ENCODE data around the gene WSCD2.

WSCD2 gene

DNA sequence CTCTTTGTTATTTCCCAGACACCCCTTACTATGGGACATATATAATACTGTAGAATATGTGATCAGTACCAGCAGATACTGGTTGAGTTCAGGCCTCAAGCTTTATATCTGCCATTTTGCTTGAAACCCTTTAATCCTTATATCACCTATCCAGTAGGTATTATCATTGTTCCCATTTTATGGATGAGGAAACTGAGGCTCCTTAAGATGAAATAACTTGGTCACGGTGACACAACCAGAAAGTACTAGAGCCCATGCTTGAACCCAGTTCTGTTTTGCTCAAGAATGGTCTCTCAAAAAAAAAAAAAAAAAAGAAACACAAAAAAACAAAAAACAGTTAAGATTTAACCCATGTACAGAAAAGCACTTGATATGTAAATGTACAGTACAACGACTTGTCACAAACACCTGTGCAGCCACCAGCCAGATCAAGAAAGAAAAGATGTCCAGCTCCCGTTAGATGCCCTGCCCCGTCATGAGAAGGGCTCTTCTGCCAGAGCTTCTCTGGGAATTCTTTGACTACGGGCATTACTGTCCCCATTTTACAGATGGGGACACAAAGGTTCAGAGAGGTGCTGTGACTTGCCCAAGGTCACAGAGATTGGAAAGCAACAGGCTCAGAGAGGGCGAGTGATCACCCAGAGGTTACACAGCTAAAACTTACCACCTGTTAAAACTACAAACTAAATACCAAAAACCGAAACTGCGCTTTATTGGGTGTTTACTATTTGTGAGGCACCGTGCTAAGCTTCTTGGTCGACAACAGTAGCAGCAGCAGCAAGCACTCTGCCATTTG is 669 bp upstream of the WSCD2 start:
- ChIA-PET POLR2A (no interaction called here), CTCF (interaction anchor here (0.7 to 1.5 kb wide), 3 partner anchors 53 to 89 kb away, joined by 3 to 4 read pairs (median 3); no protein-coding TSS in a partner anchor)
- no peak for TF ChIP-seq ELF4 (IDR thresholded peaks at IDR 0.05)
- no peak for TF ChIP-seq ZNF384 (IDR thresholded peaks at IDR 0.05)
- no peak for TF ChIP-seq SUZ12 (IDR thresholded peaks at IDR 0.05)
- TF ChIP-seq FOXA1 (IDR thresholded peaks at IDR 0.05), result no peak
- TF ChIP-seq, protein P1, sequence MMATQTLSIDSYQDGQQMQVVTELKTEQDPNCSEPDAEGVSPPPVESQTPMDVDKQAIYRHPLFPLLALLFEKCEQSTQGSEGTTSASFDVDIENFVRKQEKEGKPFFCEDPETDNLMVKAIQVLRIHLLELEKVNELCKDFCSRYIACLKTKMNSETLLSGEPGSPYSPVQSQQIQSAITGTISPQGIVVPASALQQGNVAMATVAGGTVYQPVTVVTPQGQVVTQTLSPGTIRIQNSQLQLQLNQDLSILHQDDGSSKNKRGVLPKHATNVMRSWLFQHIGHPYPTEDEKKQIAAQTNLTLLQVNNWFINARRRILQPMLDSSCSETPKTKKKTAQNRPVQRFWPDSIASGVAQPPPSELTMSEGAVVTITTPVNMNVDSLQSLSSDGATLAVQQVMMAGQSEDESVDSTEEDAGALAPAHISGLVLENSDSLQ (IDR thresholded peaks at IDR 0.05), result no peak
- no peak for TF ChIP-seq FOXK2 (IDR thresholded peaks at IDR 0.05)
- no peak for TF ChIP-seq BHLHE40 (IDR thresholded peaks at IDR 0.05; ENCODE audit: borderline replicate concordance)
- no peak for TF ChIP-seq LEF1 (IDR thresholded peaks at IDR 0.05; ENCODE audit: borderline replicate concordance)
- TF ChIP-seq L3MBTL2 (conservative IDR thresholded peaks at IDR 0.05), result no peak
- no peak for TF ChIP-seq NFRKB (IDR thresholded peaks at IDR 0.05)
- TF ChIP-seq TARDBP (IDR thresholded peaks at IDR 0.05), result no peak
- DNase-seq (ENCODE audit: extremely low spot score), result no peak

DNA sequence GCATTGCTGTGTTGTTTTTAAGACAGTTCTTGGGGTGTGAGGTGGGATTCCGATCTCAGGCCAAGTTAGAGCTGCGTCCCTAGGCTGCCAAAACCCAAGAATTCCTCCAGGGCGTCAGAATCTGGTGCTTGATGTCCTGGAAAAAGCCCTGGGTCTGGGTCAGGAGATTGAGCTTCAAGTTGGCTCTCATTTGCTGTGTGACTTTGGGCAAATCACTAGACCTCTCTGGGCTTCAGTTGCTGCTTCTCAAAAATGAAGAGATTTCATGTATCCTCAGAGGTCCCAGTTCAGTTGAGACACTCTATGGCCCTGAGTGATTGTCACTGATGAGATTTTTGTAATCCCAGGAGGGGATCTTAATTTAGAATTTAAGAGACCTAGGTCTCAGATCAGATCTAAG is 1.9 kb downstream of the WSCD2 start:
- CTCF ChIA-PET, result no interaction called here
- no peak for TF ChIP-seq HDGF (IDR thresholded peaks at IDR 0.05; ENCODE audit: borderline replicate concordance)
- no peak for TF ChIP-seq FOXM1 (IDR thresholded peaks at IDR 0.05; ENCODE audit: borderline replicate concordance)
- TF ChIP-seq ARNT (IDR thresholded peaks at IDR 0.05), result no peak
- TF ChIP-seq CTBP1 (IDR thresholded peaks at IDR 0.05; ENCODE audit: borderline replicate concordance), result no peak
- no peak for TF ChIP-seq LEF1 (IDR thresholded peaks at IDR 0.05; ENCODE audit: borderline replicate concordance)
- TF ChIP-seq, protein P1 (IDR thresholded peaks at IDR 0.05), result no peak
- TF ChIP-seq SP1 (IDR thresholded peaks at IDR 0.05), result no peak
- TF ChIP-seq BHLHE40 (IDR thresholded peaks at IDR 0.05; ENCODE audit: borderline replicate concordance), result no peak
- TF ChIP-seq ZNF384 (IDR thresholded peaks at IDR 0.05), result no peak
- POLR2A ChIA-PET, result no interaction called here
- DNase-seq (ENCODE audit: extremely low spot score), result no peak

DNA sequence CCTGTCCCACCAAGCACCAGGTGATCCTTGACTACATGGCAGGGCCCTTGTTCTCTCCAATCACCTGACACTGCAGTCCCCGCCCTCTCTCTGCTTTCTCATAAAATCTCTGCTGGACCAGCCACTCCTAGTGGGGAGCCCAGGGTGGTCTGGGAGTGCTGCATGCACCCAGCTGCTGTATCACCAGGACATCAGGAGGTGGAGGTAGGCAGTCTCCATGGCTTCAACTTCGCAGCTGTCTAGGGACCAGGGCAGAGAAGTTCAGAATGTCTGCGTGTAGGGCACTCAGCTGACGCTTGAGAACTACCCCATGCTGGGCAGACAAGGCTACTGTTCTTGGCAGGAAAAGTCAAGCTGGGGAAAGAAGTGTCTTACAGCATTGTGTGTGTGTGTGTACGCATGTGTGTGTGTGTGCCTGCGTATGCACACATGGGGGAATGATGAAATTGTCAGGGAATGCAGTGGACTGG is 2.6 kb downstream of the WSCD2 start:
- TF ChIP-seq ARNT (IDR thresholded peaks at IDR 0.05), result no peak
- TF ChIP-seq CTBP1 (IDR thresholded peaks at IDR 0.05; ENCODE audit: borderline replicate concordance), result no peak
- TF ChIP-seq SP1 (IDR thresholded peaks at IDR 0.05), result no peak
- TF ChIP-seq TARDBP (IDR thresholded peaks at IDR 0.05), result no peak
- no peak for TF ChIP-seq ZNF384 (IDR thresholded peaks at IDR 0.05)
- TF ChIP-seq ELF4 (IDR thresholded peaks at IDR 0.05), result no peak
- TF ChIP-seq, protein P1 (IDR thresholded peaks at IDR 0.05), result no peak
- DNase-seq (ENCODE audit: extremely low spot score), result no peak
- ChIA-PET POLR2A (no interaction called here), CTCF (interaction anchor here (0.7 kb wide), 1 partner anchor 201 kb away, joined by 3 read pairs; no protein-coding TSS in a partner anchor)

DNA sequence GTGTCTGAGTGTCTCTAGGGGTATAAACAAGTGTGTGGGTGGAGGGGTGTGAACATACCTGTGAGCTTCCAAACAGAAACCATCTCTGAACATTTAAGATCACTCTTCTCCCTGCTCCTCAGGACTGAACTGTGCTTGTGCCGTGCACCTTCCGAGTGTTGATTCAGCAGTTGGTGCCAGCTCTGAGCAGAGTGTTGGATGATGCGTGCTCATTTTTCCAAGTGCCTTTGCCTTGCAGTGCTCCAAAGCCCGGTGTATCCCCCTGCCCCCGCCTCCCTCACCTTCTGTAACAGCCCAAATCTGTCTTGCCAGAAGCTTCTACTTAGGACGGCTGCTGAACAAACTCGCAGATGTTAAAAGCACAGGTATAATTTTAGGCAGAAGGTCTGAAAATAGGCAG is 4.4 kb downstream of the WSCD2 start:
- POLR2A ChIA-PET, result no interaction called here
- TF ChIP-seq ELF4 (IDR thresholded peaks at IDR 0.05), result no peak
- TF ChIP-seq FOXM1 (IDR thresholded peaks at IDR 0.05; ENCODE audit: borderline replicate concordance), result no peak
- TF ChIP-seq, protein P1 (IDR thresholded peaks at IDR 0.05), result no peak
- TF ChIP-seq FOXK2 (IDR thresholded peaks at IDR 0.05), result no peak
- no peak for TF ChIP-seq TARDBP (IDR thresholded peaks at IDR 0.05)
- TF ChIP-seq ZNF384 (IDR thresholded peaks at IDR 0.05), result no peak
- no peak for TF ChIP-seq BHLHE40 (IDR thresholded peaks at IDR 0.05; ENCODE audit: borderline replicate concordance)
- no peak for TF ChIP-seq NFRKB (IDR thresholded peaks at IDR 0.05)
- TF ChIP-seq L3MBTL2 (conservative IDR thresholded peaks at IDR 0.05), result no peak
- no peak for TF ChIP-seq SP1 (IDR thresholded peaks at IDR 0.05)
- TF ChIP-seq HDGF (IDR thresholded peaks at IDR 0.05; ENCODE audit: borderline replicate concordance), result no peak
- TF ChIP-seq FOXA1 (IDR thresholded peaks at IDR 0.05), result no peak
- no peak for TF ChIP-seq CTBP1 (IDR thresholded peaks at IDR 0.05; ENCODE audit: borderline replicate concordance)
- no peak for TF ChIP-seq LEF1 (IDR thresholded peaks at IDR 0.05; ENCODE audit: borderline replicate concordance)
- no peak for TF ChIP-seq SUZ12 (IDR thresholded peaks at IDR 0.05)
- no peak for TF ChIP-seq ARNT (IDR thresholded peaks at IDR 0.05)
- no peak for DNase-seq (ENCODE audit: extremely low spot score)
- CTCF ChIA-PET, result no interaction called here

DNA sequence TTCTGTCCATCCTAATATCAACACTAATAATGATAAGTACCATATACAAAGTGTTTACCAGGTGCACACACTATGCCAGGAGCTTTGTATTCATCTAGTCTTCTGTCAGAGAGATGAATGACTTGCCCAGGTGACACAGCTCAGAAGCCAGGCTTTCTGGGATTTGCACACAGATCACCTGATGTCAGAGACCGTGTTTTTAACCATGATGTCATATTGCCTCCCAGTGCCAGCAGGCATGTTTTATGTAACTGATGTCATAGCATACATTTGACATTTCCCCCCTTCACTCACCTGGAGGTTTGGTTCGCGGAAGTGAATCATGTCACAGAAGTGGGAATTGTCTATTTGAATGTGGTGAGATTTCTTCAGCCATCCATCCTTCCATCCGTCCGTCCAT is 5.7 kb downstream of the WSCD2 start:
- no peak for TF ChIP-seq NFRKB (IDR thresholded peaks at IDR 0.05)
- no peak for TF ChIP-seq FOXA1 (IDR thresholded peaks at IDR 0.05)
- no peak for DNase-seq (ENCODE audit: extremely low spot score)
- ChIA-PET POLR2A (no interaction called here), CTCF (no interaction called here)

DNA sequence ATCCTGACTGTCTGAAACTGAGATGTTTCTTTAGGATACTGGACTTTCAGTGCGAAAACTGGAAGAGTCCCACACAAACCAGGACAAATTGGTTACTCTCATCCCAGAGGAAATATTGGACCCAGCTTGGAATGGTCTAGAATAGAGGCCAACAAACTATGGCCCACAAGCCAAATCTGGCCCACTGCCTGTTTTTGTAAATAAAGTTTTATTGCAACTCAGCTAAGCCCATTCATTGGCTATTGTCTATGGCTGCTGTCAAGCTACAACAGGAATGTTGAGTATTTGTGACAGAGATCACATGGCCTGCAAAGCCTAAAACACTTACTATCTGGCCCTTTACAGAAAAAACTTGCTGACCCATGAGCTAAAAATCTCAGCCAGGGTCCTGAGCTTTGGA is 6.5 kb downstream of the WSCD2 start:
- ChIA-PET POLR2A (no interaction called here), CTCF (no interaction called here)
- TF ChIP-seq SUZ12 (IDR thresholded peaks at IDR 0.05), result no peak
- TF ChIP-seq, protein P1 (IDR thresholded peaks at IDR 0.05), result no peak
- TF ChIP-seq ARNT (IDR thresholded peaks at IDR 0.05), result no peak
- TF ChIP-seq BHLHE40 (IDR thresholded peaks at IDR 0.05; ENCODE audit: borderline replicate concordance), result no peak
- no peak for TF ChIP-seq SP1 (IDR thresholded peaks at IDR 0.05)
- no peak for TF ChIP-seq LEF1 (IDR thresholded peaks at IDR 0.05; ENCODE audit: borderline replicate concordance)
- TF ChIP-seq FOXK2 (IDR thresholded peaks at IDR 0.05), result no peak
- TF ChIP-seq FOXM1 (IDR thresholded peaks at IDR 0.05; ENCODE audit: borderline replicate concordance), result no peak
- TF ChIP-seq TARDBP (IDR thresholded peaks at IDR 0.05), result no peak
- TF ChIP-seq CTBP1 (IDR thresholded peaks at IDR 0.05; ENCODE audit: borderline replicate concordance), result no peak
- no peak for TF ChIP-seq L3MBTL2 (conservative IDR thresholded peaks at IDR 0.05)
- DNase-seq (ENCODE audit: extremely low spot score), result no peak

Measured in HEK293T (cell line).